ENCODE measurements around the gene TMEM192. TPM values are rescaled to one million over a fixed set of nuclear protein-coding genes. Genes with fewer than 3 reads are reported as not detected.
"Not testable (repeated sequence)": the region's sequence is repeated elsewhere in the genome, so short reads cannot be mapped to it uniquely, and the experiment has no call there.

The TMEM192 gene
- total RNA-seq, 1 experiment from 2014 or later, result 16.8 TPM

DNA sequence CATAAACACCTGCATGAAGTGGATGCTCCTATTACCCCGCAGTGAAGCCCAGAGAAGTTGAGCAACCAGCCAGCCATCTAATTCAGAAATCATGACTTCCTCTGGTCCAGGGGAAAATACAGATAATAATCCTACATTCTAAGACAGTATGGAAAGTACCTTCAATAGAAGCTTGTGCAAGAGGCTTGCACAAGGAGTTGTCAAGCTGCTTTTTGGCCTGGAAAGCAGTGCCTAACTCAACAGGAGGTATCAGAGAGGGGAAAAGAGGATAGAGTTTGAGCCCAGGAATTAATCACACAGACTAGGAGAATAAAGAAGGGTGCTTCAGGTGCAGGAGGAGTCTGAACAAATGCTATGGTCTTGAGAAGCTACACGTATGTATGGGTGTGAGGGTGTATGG, 26.7 kb downstream of the TMEM192 start:
- no peak for TF ChIP-seq EZH2 (IDR thresholded peaks at IDR 0.05; ENCODE audit: low read depth)
- TF ChIP-seq, protein P1, sequence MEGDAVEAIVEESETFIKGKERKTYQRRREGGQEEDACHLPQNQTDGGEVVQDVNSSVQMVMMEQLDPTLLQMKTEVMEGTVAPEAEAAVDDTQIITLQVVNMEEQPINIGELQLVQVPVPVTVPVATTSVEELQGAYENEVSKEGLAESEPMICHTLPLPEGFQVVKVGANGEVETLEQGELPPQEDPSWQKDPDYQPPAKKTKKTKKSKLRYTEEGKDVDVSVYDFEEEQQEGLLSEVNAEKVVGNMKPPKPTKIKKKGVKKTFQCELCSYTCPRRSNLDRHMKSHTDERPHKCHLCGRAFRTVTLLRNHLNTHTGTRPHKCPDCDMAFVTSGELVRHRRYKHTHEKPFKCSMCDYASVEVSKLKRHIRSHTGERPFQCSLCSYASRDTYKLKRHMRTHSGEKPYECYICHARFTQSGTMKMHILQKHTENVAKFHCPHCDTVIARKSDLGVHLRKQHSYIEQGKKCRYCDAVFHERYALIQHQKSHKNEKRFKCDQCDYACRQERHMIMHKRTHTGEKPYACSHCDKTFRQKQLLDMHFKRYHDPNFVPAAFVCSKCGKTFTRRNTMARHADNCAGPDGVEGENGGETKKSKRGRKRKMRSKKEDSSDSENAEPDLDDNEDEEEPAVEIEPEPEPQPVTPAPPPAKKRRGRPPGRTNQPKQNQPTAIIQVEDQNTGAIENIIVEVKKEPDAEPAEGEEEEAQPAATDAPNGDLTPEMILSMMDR (conservative IDR thresholded peaks at IDR 0.05), result no peak
- H3K36me3 ChIP-seq (ENCODE audit: low read depth), result no peaks in the 10 kb centered on the region
- no peaks in the 10 kb centered on the region for H3K9me2 ChIP-seq (ENCODE audit: insufficient read depth)
- ChIA-PET POLR2A (ENCODE audit: unreplicated experiment) (no interaction called here), CTCF (no interaction called here)
- H3K27me3 ChIP-seq (ENCODE audit: insufficient read depth, low read depth), result no peaks in the 10 kb centered on the region
- no TSS peak for BruUV-seq (replicated peaks)
- H3K4me3 ChIP-seq, result no peak overlapping the region
- H3K27ac ChIP-seq, result no peak overlapping the region
- no peaks in the 10 kb centered on the region for H3F3A ChIP-seq (ENCODE audit: insufficient read depth, low read depth)
- H3K79me2 ChIP-seq (ENCODE audit: low read depth), result no peaks in the 10 kb centered on the region
- intact Hi-C loops (cut with micrococcal nuclease; ENCODE audit: unreplicated experiment), result no loop called here
- H2AFZ ChIP-seq, result no peak overlapping the region
- H3K4me2 ChIP-seq, result no peak overlapping the region
- H4K20me1 ChIP-seq (ENCODE audit: insufficient read depth), result no peaks in the 10 kb centered on the region
- H3K9me3 ChIP-seq (ENCODE audit: insufficient read depth, low read depth), result no peaks in the 10 kb centered on the region
- no peak for DNase-seq
- H3K4me1 ChIP-seq (replicated peaks; ENCODE audit: insufficient read depth), result no peaks in the 10 kb centered on the region

DNA sequence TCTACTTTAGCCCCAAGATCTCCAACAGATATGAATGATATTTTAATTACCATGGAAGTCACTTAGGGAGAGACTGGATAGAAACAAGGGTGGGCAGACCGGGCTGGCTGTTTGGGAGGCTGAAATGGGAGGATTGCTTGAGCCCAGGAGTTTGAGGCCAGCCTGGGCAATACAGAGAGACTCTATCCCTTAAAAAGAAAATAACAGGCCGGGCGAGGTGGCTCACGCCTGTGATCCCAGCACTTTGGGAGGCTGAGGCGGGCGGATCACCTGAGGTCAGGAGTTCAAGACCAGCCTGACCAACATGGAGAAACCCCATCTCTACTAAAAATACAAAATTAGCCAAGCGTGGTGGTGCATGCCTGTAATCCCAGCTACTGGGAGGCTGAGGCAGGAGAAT, 27.9 kb downstream of the TMEM192 start:
- H4K20me1 ChIP-seq (ENCODE audit: insufficient read depth); DNase-seq; H3K4me2 ChIP-seq; H3K9me3 ChIP-seq (ENCODE audit: insufficient read depth, low read depth); H3K9me2 ChIP-seq (ENCODE audit: insufficient read depth); H3K36me3 ChIP-seq (ENCODE audit: low read depth); H3K27me3 ChIP-seq (ENCODE audit: insufficient read depth, low read depth); H3K4me3 ChIP-seq; H3K79me2 ChIP-seq (ENCODE audit: low read depth); H2AFZ ChIP-seq; BruUV-seq (replicated peaks); H3K27ac ChIP-seq; H3F3A ChIP-seq (ENCODE audit: insufficient read depth, low read depth); H3K4me1 ChIP-seq (replicated peaks; ENCODE audit: insufficient read depth); intact Hi-C loops (cut with micrococcal nuclease; ENCODE audit: unreplicated experiment): not testable (repeated sequence)
- POLR2A ChIA-PET (ENCODE audit: unreplicated experiment), result interaction anchor here (0.6 kb wide), 1 partner anchor 28 kb away, joined by 10 read pairs; the partner anchor contains the start of gene TMEM192
- CTCF ChIA-PET, result interaction anchor here (0.5 kb wide), 1 partner anchor 1604 kb away, joined by 3 read pairs; no protein-coding TSS in a partner anchor

DNA sequence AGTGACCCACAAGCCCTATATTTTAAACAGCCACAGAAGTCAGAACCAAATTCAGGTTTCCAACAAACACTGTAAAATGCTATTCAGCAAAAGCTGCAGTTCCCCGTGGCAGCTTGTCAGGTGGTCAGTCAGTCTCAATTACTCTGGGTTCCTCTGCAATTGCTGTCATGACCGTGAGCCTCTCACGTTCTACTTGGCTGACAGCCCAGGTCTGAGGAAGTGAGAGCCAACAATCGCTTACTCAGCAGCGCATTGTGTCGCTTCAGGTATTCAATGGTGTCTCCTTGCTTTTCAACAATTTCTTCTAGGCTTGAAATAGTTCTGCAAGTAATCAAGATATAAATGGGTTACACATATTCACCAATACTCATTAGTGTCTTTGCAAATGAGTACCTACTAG, 33.2 kb downstream of the TMEM192 start:
- no peak overlapping the region for H3K4me2 ChIP-seq

More for the DNA sequence above, 33.2 kb downstream of the TMEM192 start:
- no peaks in the 10 kb centered on the region for H3K27me3 ChIP-seq (ENCODE audit: insufficient read depth, low read depth)
- DNase-seq, result no peak
- H2AFZ ChIP-seq, result no peak overlapping the region
- H3K9me3 ChIP-seq (ENCODE audit: insufficient read depth, low read depth), result no peaks in the 10 kb centered on the region
- H3K4me1 ChIP-seq (replicated peaks; ENCODE audit: insufficient read depth), result no peaks in the 10 kb centered on the region
- ChIA-PET POLR2A (ENCODE audit: unreplicated experiment) (no interaction called here), CTCF (no interaction called here)
- BruUV-seq (replicated peaks), result no TSS peak
- intact Hi-C loops (cut with micrococcal nuclease; ENCODE audit: unreplicated experiment), result no loop called here
- no peaks in the 10 kb centered on the region for H4K20me1 ChIP-seq (ENCODE audit: insufficient read depth)
- H3K9me2 ChIP-seq (ENCODE audit: insufficient read depth), result no peaks in the 10 kb centered on the region
- H3K4me3 ChIP-seq, result no peak overlapping the region
- TF ChIP-seq, protein P1 (conservative IDR thresholded peaks at IDR 0.05), result no peak
- no peak for TF ChIP-seq EZH2 (IDR thresholded peaks at IDR 0.05; ENCODE audit: low read depth)
- no peaks in the 10 kb centered on the region for H3K79me2 ChIP-seq (ENCODE audit: low read depth)
- no peak overlapping the region for H3K27ac ChIP-seq
- H3K36me3 ChIP-seq (ENCODE audit: low read depth), result no peaks in the 10 kb centered on the region
- H3F3A ChIP-seq (ENCODE audit: insufficient read depth, low read depth), result no peaks in the 10 kb centered on the region
